GM18505 (cell line): ENCODE data around the gene DAPK1.

Source experiments
- ATAC-seq: cut with Tn5 transposase; IDR thresholded peaks from one replicate; pipeline ENCODE4 v1.9.1; 2021; ENCODE audit not compliant: unreplicated experiment
- POLR2A ChIP-seq: IDR thresholded peaks from 4 replicates; pipeline ENCODE4 v1.6.1; 2011; ENCODE audit warnings: borderline replicate concordance; ENCODE audit not compliant: insufficient read depth, insufficient read length; ENCODE audit errors: extremely low read depth

The DAPK1 gene

DNA sequence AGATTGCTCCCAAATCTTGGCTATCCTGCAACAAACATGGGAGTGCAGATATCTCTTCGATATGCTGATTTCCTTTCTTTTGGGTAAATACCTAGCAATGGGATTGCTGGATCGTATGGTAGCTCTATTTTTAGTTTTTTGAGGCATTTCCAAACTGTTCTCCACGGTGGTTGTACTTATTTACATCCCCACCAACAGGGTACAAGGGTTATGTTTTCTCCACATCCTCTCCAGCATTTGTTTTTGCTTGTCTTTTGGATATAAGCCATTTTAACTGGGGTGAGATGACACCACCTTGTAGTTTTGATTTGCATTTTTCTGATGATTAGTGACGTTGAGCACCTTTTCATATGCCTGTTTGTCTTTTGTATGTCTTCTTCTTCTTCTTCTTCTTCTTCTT is 248.5 kb downstream of the DAPK1 start:
- TF ChIP-seq POLR2A: no peak
- no peak for ATAC-seq

DNA sequence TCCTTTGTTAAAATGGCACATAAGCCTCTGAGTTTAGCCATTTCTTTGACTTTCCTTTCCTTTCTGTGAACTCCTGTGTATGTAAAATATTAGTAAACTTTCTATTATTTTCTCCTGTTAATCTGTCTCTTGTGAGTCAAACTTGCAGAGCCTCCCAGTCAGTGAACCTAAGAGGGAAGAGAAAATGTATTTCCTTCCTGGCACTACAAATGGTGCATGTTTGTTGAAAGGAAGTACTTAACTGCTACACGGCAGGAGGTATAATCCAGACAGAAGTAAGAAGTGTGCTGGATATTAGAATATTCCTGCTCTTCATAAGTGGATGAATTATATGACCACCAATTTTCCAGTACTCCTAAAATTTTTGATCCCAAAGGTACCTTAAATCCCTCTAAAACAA is 251.2 kb downstream of the DAPK1 start:
- no peak for ATAC-seq
- TF ChIP-seq POLR2A: no peak

DNA sequence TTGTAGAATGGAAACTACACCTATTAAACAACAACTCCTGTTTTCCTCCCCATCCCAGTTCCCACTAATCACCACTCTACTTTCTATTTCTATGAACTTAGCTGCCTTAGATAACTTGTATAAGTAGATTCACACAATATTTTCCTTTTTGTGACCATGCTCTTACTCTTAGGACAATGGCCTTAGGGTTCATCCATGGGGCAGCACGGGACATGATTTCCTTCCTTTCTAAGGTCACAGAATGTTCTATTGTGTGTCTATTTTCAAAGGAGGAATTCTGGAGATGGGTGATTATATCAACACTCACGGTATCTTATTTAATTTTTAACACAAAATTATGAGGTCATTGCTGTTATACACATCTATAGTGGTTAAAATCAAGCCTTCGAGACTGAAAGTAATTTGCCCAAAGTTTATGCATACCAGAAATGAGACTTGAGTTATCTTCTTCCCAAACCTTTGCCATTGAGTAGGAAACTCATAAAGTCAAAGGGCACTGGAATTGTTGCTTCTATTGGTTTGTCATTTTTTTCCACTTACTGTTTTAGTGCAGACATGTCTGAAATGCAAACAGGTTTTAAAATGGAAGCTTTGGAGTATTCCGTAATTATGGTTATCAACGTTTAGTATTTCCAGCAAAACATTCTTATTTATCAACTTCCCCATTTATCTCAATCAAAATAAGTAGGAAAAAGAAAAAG is 251.8 kb downstream of the DAPK1 start:
- TF ChIP-seq POLR2A: no peak
- no peak for ATAC-seq

DNA sequence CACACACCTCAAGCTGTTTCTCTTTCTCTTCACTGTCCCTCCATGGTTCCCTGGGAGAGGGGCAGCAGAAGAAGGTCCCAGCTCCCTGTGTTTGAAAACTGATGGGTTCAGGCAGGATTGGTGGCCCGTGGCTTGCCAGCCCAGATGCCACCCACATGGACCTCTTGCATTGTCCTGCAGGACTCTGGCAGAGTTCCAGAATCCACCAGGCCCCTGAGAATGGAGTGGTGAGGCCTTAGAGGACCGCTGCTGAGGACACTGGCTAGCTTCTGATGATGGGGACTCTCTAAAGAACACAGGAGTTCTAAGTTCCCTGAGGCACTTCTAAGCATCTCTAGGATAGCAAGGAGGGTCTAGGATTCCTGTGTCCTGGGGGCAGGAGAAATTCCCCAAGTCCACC is 253.1 kb downstream of the DAPK1 start:
- no peak for ATAC-seq
- TF ChIP-seq POLR2A: no peak

DNA sequence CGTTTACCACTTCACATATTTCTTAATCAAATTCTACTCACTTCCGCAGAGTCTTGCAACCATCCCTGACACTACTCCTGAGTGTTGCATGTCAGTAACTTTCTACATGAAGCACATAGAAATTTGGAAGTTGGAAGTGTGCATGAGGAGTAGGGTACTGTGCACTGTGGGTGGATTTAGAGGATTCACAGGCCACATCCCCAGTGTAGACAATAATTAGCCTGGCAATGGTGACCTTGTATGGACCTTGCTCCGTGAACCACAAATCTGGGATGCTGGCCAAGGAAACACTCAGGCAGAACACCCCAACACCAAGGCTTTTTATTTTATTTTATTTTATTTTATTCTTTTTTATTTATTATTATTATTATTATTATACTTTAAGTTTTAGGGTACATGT is 253.8 kb downstream of the DAPK1 start:
- no peak for TF ChIP-seq POLR2A
- ATAC-seq: no peak

DNA sequence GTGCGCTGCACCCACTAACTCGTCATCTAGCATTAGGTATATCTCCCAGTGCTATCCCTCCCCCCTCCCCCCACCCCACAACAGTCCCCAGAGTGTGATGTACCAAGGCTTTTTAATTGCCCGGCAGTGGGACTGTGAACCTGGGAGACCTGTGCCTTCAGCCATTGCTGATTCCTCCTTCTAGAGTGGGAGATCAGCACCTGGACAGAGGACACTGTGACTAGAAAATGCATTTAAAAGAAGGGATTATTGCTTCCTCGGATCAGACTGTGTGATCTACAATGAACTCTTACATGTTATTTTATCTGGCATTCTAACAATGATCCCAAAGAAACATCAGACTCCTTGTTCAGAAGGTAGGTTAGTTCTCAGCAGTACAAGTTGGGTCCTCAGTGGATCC is 254.2 kb downstream of the DAPK1 start:
- TF ChIP-seq POLR2A: no peak
- no peak for ATAC-seq

DNA sequence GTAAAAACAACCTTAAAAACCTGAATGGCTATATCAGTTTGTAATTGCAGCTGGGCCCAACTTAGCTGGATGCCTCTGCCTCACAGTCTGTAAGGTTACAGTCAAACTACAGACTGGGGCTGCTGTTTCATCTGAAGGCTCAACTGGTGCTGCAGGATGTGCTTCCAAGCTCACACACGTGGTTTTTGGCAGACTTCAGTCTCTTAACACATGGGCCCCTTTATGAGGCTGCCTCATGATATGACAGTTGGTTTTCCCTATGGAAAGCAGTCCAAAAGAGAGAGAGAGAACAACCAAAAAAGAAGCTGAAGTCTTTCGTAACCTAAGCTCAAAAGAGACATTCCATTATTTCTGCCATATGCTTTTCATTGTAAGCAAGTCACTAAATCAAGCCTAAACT is 255.6 kb downstream of the DAPK1 start:
- ATAC-seq: no peak
- TF ChIP-seq POLR2A: no peak
